Kidney (tissue), 14 donors: ENCODE data around the gene BPTF. TPM values are rescaled to one million over a fixed set of nuclear protein-coding genes. Genes with fewer than 3 reads are reported as not detected.
"Not testable (repeated sequence)": the region's sequence is repeated elsewhere in the genome, so short reads cannot be mapped to it uniquely, and the experiment has no call there.

Experiments
- DNase-seq, 5 donors: peaks; one replicate each; pipeline ENCODE4 v3.0.0-alpha.2; 2013 to 2020
- FAIRE-seq: peaks from 2 replicates; lab custom pipeline; 2012; peaks lifted over from hg19 to GRCh38; lab: Jason Lieb, UNC
- H3K27ac ChIP-seq, 2 donors: one replicate each; pipeline ENCODE4 v1.7.0; 2013; ENCODE audit warnings: low read depth in 2 of 2, low read length in 2 of 2, inconsistent platforms in 1 of 2
- H3K27me3 ChIP-seq: one replicate; pipeline ENCODE4 v1.7.1; 2013; ENCODE audit warnings: low read length, inconsistent platforms; ENCODE audit not compliant: control insufficient read depth, insufficient read depth
- H3K36me3 ChIP-seq, 3 donors: one replicate each; pipeline versions ENCODE4 v1.7.0 to v1.7.1; 2013; ENCODE audit warnings: low read length in 3 of 3, control low read depth in 1 of 3, inconsistent platforms in 1 of 3; ENCODE audit not compliant: insufficient read depth in 3 of 3, control insufficient read depth in 2 of 3
- H3K4me1 ChIP-seq, 3 donors: one replicate each; pipeline versions ENCODE4 v1.7.0 to v1.7.1; 2013; ENCODE audit warnings: low read length in 3 of 3, inconsistent platforms in 1 of 3, low read depth in 1 of 3; ENCODE audit not compliant: control insufficient read depth in 2 of 3, insufficient read depth in 2 of 3
- H3K4me3 ChIP-seq, 3 donors: one replicate each; pipeline versions ENCODE4 v1.7.0 to v1.8.1; 2013; ENCODE audit warnings: low read length in 3 of 3, control low read depth in 1 of 3, inconsistent platforms in 1 of 3
- H3K9ac ChIP-seq, 3 donors: one replicate each; pipeline versions ENCODE4 v1.7.0 to v1.7.1; 2013; ENCODE audit warnings: low read length in 3 of 3, control low read depth in 1 of 3, inconsistent platforms in 1 of 3
- H3K9me3 ChIP-seq, 3 donors: one replicate each; pipeline versions ENCODE4 v1.7.0 to v1.7.1; 2013; ENCODE audit warnings: low read length in 3 of 3, control low read depth in 1 of 3, inconsistent platforms in 1 of 3; ENCODE audit not compliant: control insufficient read depth in 2 of 3, insufficient read depth in 1 of 3
- intact Hi-C: fragments of 100-400 bp; cut with DNase I; formaldehyde crosslinking; loops from one replicate; pipeline ENCODE4 v1.11.1; 2022
- polyA plus RNA-seq: library from polyadenylated mRNA; stranded (reverse); fragments of 350-450 nt; fragmentation: Illumina TruSeq; extraction: RNeasy Lipid Tissue Mini Kit (QIAGEN cat#74804); gene quantifications from one replicate; pipeline ENCODE4 v1.2.3, GENCODE V29; 2014; ENCODE audit warnings: low read depth, low replicate concordance; ENCODE audit not compliant: insufficient read depth
- total RNA-seq: library from RNA; stranded (reverse); fragmentation: NEBNext Ultra II Directional; extraction: Animal tissue kit (Norgen Biotek cat#: 25700); gene quantifications from one replicate; pipeline ENCODE4 v1.2.1, GENCODE V29; 2021
- TF ChIP-seq, protein P1 (sequence below): IDR thresholded peaks from 3 replicates; pipeline ENCODE4 v1.5.1; 2012; ENCODE audit warnings: mild to moderate bottlenecking, moderate library complexity, borderline replicate concordance; ENCODE audit not compliant: insufficient read depth; ENCODE audit errors: extremely low read depth
- donor health status: control.
- donor health status: control.
- donor health status: control.
- donor health status: control.
- donor health status: control.
- donor health status: DM: yes; HTN: yes; CAD: no.
- donor health status: Normal renal cell carcinoma (clear cell type).

Gene BPTF
- total and polyA plus RNA-seq, 2 donors from 2014 or later: 14.6 to 103 TPM

DNA sequence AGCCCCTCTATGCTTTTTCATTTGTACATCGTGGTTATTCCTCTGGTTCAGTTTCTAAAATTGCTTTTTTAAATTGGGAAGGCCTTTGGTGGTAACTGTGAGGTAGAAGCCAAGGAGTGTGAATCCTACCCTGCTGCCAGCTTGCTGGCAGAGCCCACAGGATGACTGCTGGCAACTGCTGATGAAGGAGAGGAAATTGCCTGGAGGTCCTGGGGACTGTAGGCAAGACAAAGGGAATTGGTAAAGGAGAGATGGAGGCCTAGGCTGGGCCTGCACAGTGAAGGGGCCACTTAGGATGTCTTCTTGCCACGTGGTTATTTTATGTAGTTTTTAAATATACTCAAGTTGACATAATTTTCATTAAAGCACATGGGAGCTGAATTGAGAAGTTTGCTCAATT, 155.2 kb downstream of the BPTF start:
- Histone ChIP-seq H3K9me3 (no peaks in the 10 kb centered on the region), H3K36me3 (peaks cover 0 to 10% (median 5%) of the 10 kb centered on the region in 3 donors), H3K4me1 (no peaks in the 10 kb centered on the region), H3K4me3 (no peak overlapping the region), H3K27me3 (no peaks in the 10 kb centered on the region), H3K9ac (no peak overlapping the region), H3K27ac (no peak overlapping the region)
- TF ChIP-seq, protein P1, sequence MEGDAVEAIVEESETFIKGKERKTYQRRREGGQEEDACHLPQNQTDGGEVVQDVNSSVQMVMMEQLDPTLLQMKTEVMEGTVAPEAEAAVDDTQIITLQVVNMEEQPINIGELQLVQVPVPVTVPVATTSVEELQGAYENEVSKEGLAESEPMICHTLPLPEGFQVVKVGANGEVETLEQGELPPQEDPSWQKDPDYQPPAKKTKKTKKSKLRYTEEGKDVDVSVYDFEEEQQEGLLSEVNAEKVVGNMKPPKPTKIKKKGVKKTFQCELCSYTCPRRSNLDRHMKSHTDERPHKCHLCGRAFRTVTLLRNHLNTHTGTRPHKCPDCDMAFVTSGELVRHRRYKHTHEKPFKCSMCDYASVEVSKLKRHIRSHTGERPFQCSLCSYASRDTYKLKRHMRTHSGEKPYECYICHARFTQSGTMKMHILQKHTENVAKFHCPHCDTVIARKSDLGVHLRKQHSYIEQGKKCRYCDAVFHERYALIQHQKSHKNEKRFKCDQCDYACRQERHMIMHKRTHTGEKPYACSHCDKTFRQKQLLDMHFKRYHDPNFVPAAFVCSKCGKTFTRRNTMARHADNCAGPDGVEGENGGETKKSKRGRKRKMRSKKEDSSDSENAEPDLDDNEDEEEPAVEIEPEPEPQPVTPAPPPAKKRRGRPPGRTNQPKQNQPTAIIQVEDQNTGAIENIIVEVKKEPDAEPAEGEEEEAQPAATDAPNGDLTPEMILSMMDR: no peak
- intact Hi-C loops: no loop called here
- FAIRE-seq (no peak), DNase-seq (no peak)

DNA sequence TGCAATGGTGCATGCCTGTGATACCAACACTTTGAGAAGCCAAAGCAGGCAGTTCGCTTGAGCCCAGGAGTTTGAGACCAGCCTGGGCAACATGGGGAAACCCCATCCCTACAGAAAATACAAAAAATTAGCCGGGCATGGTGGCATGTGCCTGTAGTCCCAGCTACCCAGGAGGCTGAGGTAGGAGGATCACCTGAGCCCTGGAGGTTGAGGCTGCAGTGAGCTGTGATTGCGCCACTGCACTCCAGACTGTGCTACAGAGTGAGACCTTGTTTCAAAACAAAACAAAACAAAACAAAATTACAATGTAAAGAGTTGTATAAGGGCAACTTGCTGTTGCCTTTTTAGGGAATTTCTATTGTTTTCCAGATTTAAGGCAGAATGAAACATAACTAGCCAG, 155.6 kb downstream of the BPTF start:
- H3K27ac ChIP-seq, DNase-seq, H3K36me3 ChIP-seq, H3K9ac ChIP-seq, H3K9me3 ChIP-seq, intact Hi-C loops, FAIRE-seq, H3K27me3 ChIP-seq, H3K4me1 ChIP-seq, H3K4me3 ChIP-seq: not testable (repeated sequence)

DNA sequence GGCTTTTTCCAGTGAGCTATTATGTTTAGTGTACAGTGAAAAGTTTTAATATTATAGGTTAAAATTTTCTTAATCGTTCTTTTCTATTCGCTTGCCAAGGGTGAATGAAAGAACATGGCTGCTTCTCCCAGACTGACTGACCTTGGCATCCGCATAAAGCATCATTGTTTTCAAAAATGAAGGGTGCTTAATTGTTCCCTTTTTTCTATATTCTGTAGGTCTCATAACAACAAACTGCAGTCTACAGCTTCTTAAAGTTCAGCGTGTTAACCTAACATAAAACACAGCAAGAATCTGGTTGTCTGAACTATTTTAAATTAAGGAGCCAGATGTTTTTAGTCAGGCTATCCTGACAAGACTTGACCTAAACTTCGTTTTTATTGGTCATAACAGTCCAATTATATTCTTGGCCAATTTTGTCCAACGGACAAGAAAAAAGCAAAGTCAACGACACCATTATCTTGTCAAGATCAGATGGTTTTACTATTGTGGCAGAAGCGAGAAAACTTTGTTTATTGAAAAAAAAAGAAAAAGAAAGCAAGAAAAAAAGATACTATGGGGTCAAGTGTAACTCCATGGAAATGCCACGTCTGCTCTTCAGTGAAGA, 156.8 kb downstream of the BPTF start:
- Histone ChIP-seq H3K36me3 (peaks cover 0 to 7% (median 2%) of the 10 kb centered on the region in 3 donors), H3K27ac (no peak overlapping the region), H3K4me1 (no peaks in the 10 kb centered on the region), H3K9me3 (no peaks in the 10 kb centered on the region), H3K9ac (no peak overlapping the region), H3K4me3 (no peak overlapping the region), H3K27me3 (no peaks in the 10 kb centered on the region)
- TF ChIP-seq, protein P1: no peak
- peak in 2 of 5 donors; percentile 55 to 82 for DNase-seq
- no peak for FAIRE-seq
- intact Hi-C loops: no loop called here

DNA sequence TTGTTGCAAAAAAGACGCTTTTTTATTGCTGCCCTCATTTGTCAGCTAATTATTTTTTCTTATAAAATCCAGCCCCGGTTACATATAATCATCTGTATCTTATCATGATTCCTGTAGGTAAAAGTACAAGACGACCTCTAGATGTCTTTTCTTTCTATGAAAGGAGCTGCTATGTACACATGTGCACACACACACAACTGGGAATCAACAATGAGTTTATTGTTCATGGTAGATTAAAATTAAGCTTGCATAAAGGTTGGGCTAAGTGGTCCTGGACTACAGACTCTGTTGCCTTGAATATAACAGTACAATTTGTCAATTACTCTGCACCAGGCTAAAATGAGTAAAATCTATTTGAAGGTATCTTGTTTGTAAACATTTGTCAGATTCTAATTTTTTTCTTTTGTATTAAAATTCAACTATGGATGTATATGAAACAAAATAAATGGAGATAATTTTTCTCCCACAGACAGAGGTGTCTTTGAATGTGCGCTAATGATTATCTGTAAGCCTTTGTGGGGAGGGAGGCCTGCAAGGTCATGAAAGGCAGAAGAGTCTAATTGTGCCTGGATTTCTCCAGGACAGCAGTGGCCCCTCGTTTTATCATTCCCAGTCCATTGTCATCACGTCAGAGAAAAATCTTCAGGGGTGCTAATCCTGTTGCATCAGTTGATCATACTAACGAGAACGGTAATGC, 157.5 kb downstream of the BPTF start:
- Histone ChIP-seq H3K9ac (no peak overlapping the region), H3K27ac (no peak overlapping the region), H3K4me3 (no peak overlapping the region), H3K4me1 (no peaks in the 10 kb centered on the region), H3K9me3 (no peaks in the 10 kb centered on the region), H3K27me3 (no peaks in the 10 kb centered on the region), H3K36me3 (peaks cover 0 to 7% (median 2%) of the 10 kb centered on the region in 3 donors)
- TF ChIP-seq, protein P1: no peak
- FAIRE-seq (no peak), DNase-seq (no peak)
- intact Hi-C loops: no loop called here
